ENCODE results near the gene ZC2HC1C.

The ZC2HC1C gene

GRCh38 chr14:75081660-75082229 lies 12.3 kb downstream of the ZC2HC1C start:
- H3K79me2 ChIP-seq (ENCODE audit: control insufficient read depth, low read length): no peaks in the 10 kb centered on the region
- no peak overlapping the region for H3K27ac ChIP-seq (ENCODE audit: low read depth, low read length)
- H3F3A ChIP-seq (ENCODE audit: control insufficient read depth, insufficient read depth): 0 out of 2 replicates have a peak, but pooled peaks cover 3% of the 10 kb centered on the region
- H3K36me3 ChIP-seq (ENCODE audit: control insufficient read depth, low read length): peaks cover 54% of the 10 kb centered on the region
- H3K4me2 ChIP-seq (ENCODE audit: low read length): no peak overlapping the region
- H3K27me3 ChIP-seq (ENCODE audit: control insufficient read depth, low read length): no peaks in the 10 kb centered on the region
- no peaks in the 10 kb centered on the region for H3K9me2 ChIP-seq (replicated peaks; ENCODE audit: control insufficient read depth, low read length)
- H3K9me3 ChIP-seq (ENCODE audit: control insufficient read depth, insufficient read depth, low read length): no peaks in the 10 kb centered on the region
- H3K4me3 ChIP-seq (ENCODE audit: low read length): no peak overlapping the region
- TF ChIP-seq EZH2phosphoT487 (IDR thresholded peaks at IDR 0.05; ENCODE audit: borderline replicate concordance, low read length): no peak
- TF ChIP-seq CTCF (IDR thresholded peaks at IDR 0.05; ENCODE audit: low read depth, low read length, poor library complexity, severe bottlenecking): no peak
- H4K20me1 ChIP-seq (ENCODE audit: control insufficient read depth, insufficient read depth, low read depth, low read length): no peaks in the 10 kb centered on the region
- H3K4me1 ChIP-seq (ENCODE audit: control insufficient read depth, low read length): no peaks in the 10 kb centered on the region

GRCh38 chr14:75083271-75083670 lies 13.8 kb downstream of the ZC2HC1C start:
- Histone ChIP-seq H3K36me3 (ENCODE audit: control insufficient read depth, low read length) (peaks cover 69% of the 10 kb centered on the region), H3K27me3 (ENCODE audit: control insufficient read depth, low read length) (no peaks in the 10 kb centered on the region), H3F3A (ENCODE audit: control insufficient read depth, insufficient read depth) (0 out of 2 replicates have a peak, but pooled peaks cover 3% of the 10 kb centered on the region), H3K79me2 (ENCODE audit: control insufficient read depth, low read length) (no peaks in the 10 kb centered on the region), H3K27ac (ENCODE audit: low read depth, low read length) (no peak overlapping the region), H3K9me2 (replicated peaks; ENCODE audit: control insufficient read depth, low read length) (no peaks in the 10 kb centered on the region), H4K20me1 (ENCODE audit: control insufficient read depth, insufficient read depth, low read depth, low read length) (peaks cover 4% of the 10 kb centered on the region; the same call in 1 of the 2 replicates), H3K9me3 (ENCODE audit: control insufficient read depth, insufficient read depth, low read length) (no peaks in the 10 kb centered on the region), H3K4me3 (ENCODE audit: low read length) (no peak overlapping the region), H3K4me2 (ENCODE audit: low read length) (no peak overlapping the region), H3K4me1 (ENCODE audit: control insufficient read depth, low read length) (no peaks in the 10 kb centered on the region)
- TF ChIP-seq CTCF (IDR thresholded peaks at IDR 0.05; ENCODE audit: low read depth, low read length, poor library complexity, severe bottlenecking) (no peak), EZH2phosphoT487 (IDR thresholded peaks at IDR 0.05; ENCODE audit: borderline replicate concordance, low read length) (no peak)

- peaks cover 76% of the 10 kb centered on the region for H3K36me3 ChIP-seq (ENCODE audit: control insufficient read depth, low read length)
- H3K4me1 ChIP-seq (ENCODE audit: control insufficient read depth, low read length): no peaks in the 10 kb centered on the region
- no peaks in the 10 kb centered on the region for H3K9me2 ChIP-seq (replicated peaks; ENCODE audit: control insufficient read depth, low read length)
- no peaks in the 10 kb centered on the region for H3F3A ChIP-seq (ENCODE audit: control insufficient read depth, insufficient read depth)
- peaks cover 6% of the 10 kb centered on the region; the same call in 1 of the 2 replicates for H4K20me1 ChIP-seq (ENCODE audit: control insufficient read depth, insufficient read depth, low read depth, low read length)
- no peaks in the 10 kb centered on the region for H3K27me3 ChIP-seq (ENCODE audit: control insufficient read depth, low read length)
- no peaks in the 10 kb centered on the region for H3K79me2 ChIP-seq (ENCODE audit: control insufficient read depth, low read length)
- H3K4me3 ChIP-seq (ENCODE audit: low read length): no peak overlapping the region
- no peak overlapping the region for H3K27ac ChIP-seq (ENCODE audit: low read depth, low read length)
- no peaks in the 10 kb centered on the region for H3K9me3 ChIP-seq (ENCODE audit: control insufficient read depth, insufficient read depth, low read length)
- no peak overlapping the region for H3K4me2 ChIP-seq (ENCODE audit: low read length)
- no peak for TF ChIP-seq EZH2phosphoT487 (IDR thresholded peaks at IDR 0.05; ENCODE audit: borderline replicate concordance, low read length)
Measured at GRCh38 chr14:75084513-75084912, 15.1 kb downstream of the ZC2HC1C start.

- no peaks in the 10 kb centered on the region for H3K9me2 ChIP-seq (replicated peaks; ENCODE audit: control insufficient read depth, low read length)
- peaks cover 80% of the 10 kb centered on the region for H3K36me3 ChIP-seq (ENCODE audit: control insufficient read depth, low read length)
Measured at GRCh38 chr14:75088153-75088552, 18.7 kb downstream of the ZC2HC1C start.

More at GRCh38 chr14:75088153-75088552, 18.7 kb downstream of the ZC2HC1C start:
- no peak for TF ChIP-seq EZH2phosphoT487 (IDR thresholded peaks at IDR 0.05; ENCODE audit: borderline replicate concordance, low read length)
- H3K79me2 ChIP-seq (ENCODE audit: control insufficient read depth, low read length): no peaks in the 10 kb centered on the region
- no peaks in the 10 kb centered on the region for H3K4me1 ChIP-seq (ENCODE audit: control insufficient read depth, low read length)
- H3K9me3 ChIP-seq (ENCODE audit: control insufficient read depth, insufficient read depth, low read length): no peaks in the 10 kb centered on the region
- no peak overlapping the region for H3K4me3 ChIP-seq (ENCODE audit: low read length)
- peaks cover 6% of the 10 kb centered on the region; the same call in 1 of the 2 replicates for H4K20me1 ChIP-seq (ENCODE audit: control insufficient read depth, insufficient read depth, low read depth, low read length)
- H3K27me3 ChIP-seq (ENCODE audit: control insufficient read depth, low read length): no peaks in the 10 kb centered on the region
- no peak overlapping the region for H3K4me2 ChIP-seq (ENCODE audit: low read length)
- no peak overlapping the region for H3K27ac ChIP-seq (ENCODE audit: low read depth, low read length)
- H3F3A ChIP-seq (ENCODE audit: control insufficient read depth, insufficient read depth): no peaks in the 10 kb centered on the region
